Parathyroid adenoma (tissue), 2 donors: ENCODE measurements around the gene ZNF76.

Experiments
- H2AFZ ChIP-seq: fragments of 300-600 bp; sonication (generic); one replicate; pipeline ENCODE4 v1.7.0; 2017; ENCODE audit warnings: antibody characterized with exemption, mild to moderate bottlenecking
- H3K27ac ChIP-seq: fragments of 300-600 bp; sonication (generic); one replicate; pipeline ENCODE4 v1.7.0; 2017
- H3K27me3 ChIP-seq: fragments of 300-600 bp; sonication (generic); one replicate; pipeline ENCODE4 v1.7.0; 2017; ENCODE audit warnings: low read length; ENCODE audit not compliant: control insufficient read depth, insufficient read depth
- H3K36me3 ChIP-seq: fragments of 300-600 bp; sonication (generic); one replicate; pipeline ENCODE4 v1.7.0; 2017; ENCODE audit warnings: low read length; ENCODE audit not compliant: control insufficient read depth, insufficient read depth
- H3K4me1 ChIP-seq: fragments of 300-600 bp; sonication (generic); one replicate; pipeline ENCODE4 v1.7.0; 2017; ENCODE audit warnings: control low read depth
- H3K4me2 ChIP-seq: fragments of 300-600 bp; sonication (generic); one replicate; pipeline ENCODE4 v1.7.0; 2017; ENCODE audit warnings: low read length
- H3K4me3 ChIP-seq: fragments of 300-600 bp; sonication (generic); one replicate; pipeline ENCODE4 v1.7.0; 2017; ENCODE audit warnings: low read depth, low read length
- H3K79me2 ChIP-seq: fragments of 300-600 bp; sonication (generic); one replicate; pipeline ENCODE4 v1.7.0; 2017; ENCODE audit warnings: control low read depth
- H3K9ac ChIP-seq: fragments of 300-600 bp; sonication (generic); one replicate; pipeline ENCODE4 v1.7.0; 2017; ENCODE audit warnings: mild to moderate bottlenecking
- H3K9me3 ChIP-seq: fragments of 300-600 bp; sonication (generic); one replicate; pipeline ENCODE4 v1.7.0; 2017; ENCODE audit warnings: low read length; ENCODE audit not compliant: control insufficient read depth
- CTCF ChIP-seq: fragments of 300-600 bp; sonication (generic); IDR thresholded peaks from one replicate; pipeline ENCODE4 v1.7.0; 2017; ENCODE audit warnings: antibody characterized with exemption, mild to moderate bottlenecking
- donor health status: primary hyperparathyroidism.

ZNF76 gene

GRCh38 chr6:35341557-35341956 is 82.0 kb downstream of the ZNF76 start:
- no peak for TF ChIP-seq CTCF
- H3K4me2 ChIP-seq: no peak overlapping the region
- H3K27me3 ChIP-seq: no peaks in the 10 kb centered on the region
- no peaks in the 10 kb centered on the region for H3K9me3 ChIP-seq
- H3K4me3 ChIP-seq: no peak overlapping the region
- H3K27ac ChIP-seq: no peak overlapping the region
- H3K79me2 ChIP-seq: peaks cover 5% of the 10 kb centered on the region
- no peaks in the 10 kb centered on the region for H3K36me3 ChIP-seq
- peak overlapping the region; percentile 68 for H2AFZ ChIP-seq
- H3K4me1 ChIP-seq: peaks cover 23% of the 10 kb centered on the region
- H3K9ac ChIP-seq: no peak overlapping the region

DNA sequence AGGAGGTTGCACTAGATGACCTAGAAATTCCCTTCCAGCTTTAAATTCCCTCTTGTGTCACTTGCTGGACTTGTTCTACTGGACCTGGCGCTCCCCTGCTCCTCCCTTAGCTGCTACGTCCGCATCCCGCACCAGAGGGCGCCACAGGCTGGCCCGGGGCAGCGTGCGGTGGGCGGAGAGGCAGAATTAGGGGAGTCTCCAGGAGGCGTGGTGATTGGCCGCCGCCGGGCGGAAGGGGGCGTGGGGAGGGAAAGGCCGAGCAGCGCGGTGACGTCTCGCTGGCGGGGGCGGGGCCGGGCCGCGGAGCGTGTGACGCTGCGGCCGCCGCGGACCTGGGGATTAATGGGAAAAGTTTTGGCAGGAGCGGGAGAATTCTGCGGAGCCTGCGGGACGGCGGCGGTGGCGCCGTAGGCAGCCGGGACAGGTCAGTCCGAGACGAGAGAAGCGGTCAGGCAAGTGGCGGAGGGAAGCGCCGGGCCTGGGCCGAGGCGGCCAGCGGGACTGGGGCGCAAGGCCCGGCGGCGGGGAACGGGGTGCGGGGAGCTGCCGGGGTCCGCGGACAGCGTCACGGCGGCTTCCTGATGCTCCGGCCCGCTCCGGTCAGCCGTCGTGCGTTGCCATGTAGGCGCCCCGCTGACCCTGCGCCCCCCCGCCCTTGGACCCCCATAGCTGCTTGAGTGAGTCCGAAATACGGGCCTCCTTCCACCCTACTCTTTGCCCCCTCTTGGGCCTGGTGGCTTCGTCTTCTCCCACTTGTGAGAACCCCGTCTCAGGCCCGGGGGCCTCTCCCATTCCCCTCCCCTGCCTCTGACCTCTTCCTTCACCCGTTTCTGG is 82.9 kb downstream of the ZNF76 start, which contains the start of gene PPARD:
Gene PPARD, plus strand, starts transcription at position 301 of the 834 bp plus-strand sequence. CDS start 68,530 bp downstream, outside the sequence.
- peak within 1 kb of the TSS; percentile 84 for H3K4me2 ChIP-seq
- TF ChIP-seq CTCF: peak; percentile 100
- peak within 1 kb of the TSS; percentile 16 for H3K9ac ChIP-seq
- peak within 1 kb of the TSS; percentile 66 for H3K4me3 ChIP-seq
- H3K4me1 ChIP-seq: peaks cover 30% of the 10 kb centered on the region
- H3K27me3 ChIP-seq: no peaks in the 10 kb centered on the region
- H3K9me3 ChIP-seq: no peaks in the 10 kb centered on the region
- no peaks in the 10 kb centered on the region for H3K36me3 ChIP-seq
- peaks cover 10% of the 10 kb centered on the region for H3K79me2 ChIP-seq
- H2AFZ ChIP-seq: peak within 1 kb of the TSS; percentile 68
- peak within 1 kb of the TSS; percentile 64 for H3K27ac ChIP-seq

GRCh38 chr6:35343092-35343834 is 83.7 kb downstream of the ZNF76 start:
- peak overlapping the region; percentile 16 for H3K9ac ChIP-seq
- peak overlapping the region; percentile 68 for H2AFZ ChIP-seq
- H3K36me3 ChIP-seq: no peaks in the 10 kb centered on the region
- H3K79me2 ChIP-seq: peaks cover 14% of the 10 kb centered on the region
- no peak for TF ChIP-seq CTCF
- peak overlapping the region; percentile 84 for H3K4me2 ChIP-seq
- H3K4me3 ChIP-seq: peak overlapping the region; percentile 66
- peaks cover 30% of the 10 kb centered on the region for H3K4me1 ChIP-seq
- H3K9me3 ChIP-seq: no peaks in the 10 kb centered on the region
- H3K27me3 ChIP-seq: no peaks in the 10 kb centered on the region
- peak overlapping the region; percentile 64 for H3K27ac ChIP-seq

- H3K4me1 ChIP-seq: peaks cover 30% of the 10 kb centered on the region
- H3K4me2 ChIP-seq: peak overlapping the region; percentile 84
- no peaks in the 10 kb centered on the region for H3K36me3 ChIP-seq
- no peaks in the 10 kb centered on the region for H3K9me3 ChIP-seq
- H3K9ac ChIP-seq: no peak overlapping the region
- no peak overlapping the region for H2AFZ ChIP-seq
- peak overlapping the region; percentile 64 for H3K27ac ChIP-seq
- no peak for TF ChIP-seq CTCF
- H3K79me2 ChIP-seq: peaks cover 18% of the 10 kb centered on the region
- H3K4me3 ChIP-seq: peak overlapping the region; percentile 31
- H3K27me3 ChIP-seq: no peaks in the 10 kb centered on the region
Measured at GRCh38 chr6:35343835-35344550, 84.5 kb downstream of the ZNF76 start.
